KOPT-K1 (cell line): Measurements from ENCODE around the gene SHISA3.
"Not testable (repeated sequence)": the region's sequence is repeated elsewhere in the genome, so short reads cannot be mapped to it uniquely, and the experiment has no call there.

Experiments used
- H3K27ac ChIP-seq: fragments of 200-600 bp; sonication (generic); 2 replicates; pipeline ENCODE4 v1.5.1; 2016; ENCODE audit warnings: antibody characterized with exemption, mild to moderate bottlenecking, low read depth, low read length; ENCODE audit not compliant: poor library complexity, severe bottlenecking
- H3K36me3 ChIP-seq: fragments of 200-600 bp; sonication (generic); 2 replicates; pipeline ENCODE4 v1.5.1; 2017; ENCODE audit warnings: antibody characterized with exemption, mild to moderate bottlenecking, low read length, moderate library complexity; ENCODE audit not compliant: insufficient read depth
- H3K9me3 ChIP-seq: fragments of 200-600 bp; sonication (generic); 2 replicates; pipeline ENCODE4 v1.5.1; 2017; ENCODE audit warnings: antibody characterized with exemption, low read length, mild to moderate bottlenecking; ENCODE audit not compliant: insufficient read depth, poor library complexity, severe bottlenecking

The SHISA3 gene

GRCh38 chr4:42371305-42372252, 25.7 kb upstream of the SHISA3 start:
- Histone ChIP-seq H3K27ac (no peak overlapping the region), H3K9me3 (no peaks in the 10 kb centered on the region), H3K36me3 (no peaks in the 10 kb centered on the region)

GRCh38 chr4:42372303-42372702, 25.0 kb upstream of the SHISA3 start:
- H3K27ac ChIP-seq, H3K9me3 ChIP-seq, H3K36me3 ChIP-seq: not testable (repeated sequence)

- no peaks in the 10 kb centered on the region for H3K9me3 ChIP-seq
- H3K36me3 ChIP-seq, result no peaks in the 10 kb centered on the region
- H3K27ac ChIP-seq, result no peak overlapping the region
Observed at GRCh38 chr4:42377497-42377896, 19.8 kb upstream of the SHISA3 start.

GRCh38 chr4:42381666-42382065, 15.6 kb upstream of the SHISA3 start:
- no peaks in the 10 kb centered on the region for H3K36me3 ChIP-seq
- H3K27ac ChIP-seq, result no peak overlapping the region
- H3K9me3 ChIP-seq, result no peaks in the 10 kb centered on the region

GRCh38 chr4:42385516-42385915, 11.8 kb upstream of the SHISA3 start:
- no peaks in the 10 kb centered on the region for H3K9me3 ChIP-seq
- no peak overlapping the region for H3K27ac ChIP-seq
- no peaks in the 10 kb centered on the region for H3K36me3 ChIP-seq

GRCh38 chr4:42390622-42391354, 6.5 kb upstream of the SHISA3 start:
- H3K27ac ChIP-seq, result no peak overlapping the region
- no peaks in the 10 kb centered on the region for H3K9me3 ChIP-seq
- no peaks in the 10 kb centered on the region for H3K36me3 ChIP-seq

- Histone ChIP-seq H3K36me3 (no peaks in the 10 kb centered on the region), H3K27ac (no peak overlapping the region)
Observed at GRCh38 chr4:42391355-42391664, 6.0 kb upstream of the SHISA3 start.

GRCh38 chr4:42391981-42392380, 5.3 kb upstream of the SHISA3 start:
- Histone ChIP-seq H3K9me3 (peaks cover 7% of the 10 kb centered on the region), H3K27ac (no peak overlapping the region), H3K36me3 (no peaks in the 10 kb centered on the region)

More at GRCh38 chr4:42391355-42391664, 6.0 kb upstream of the SHISA3 start:
- H3K9me3 ChIP-seq, result peaks cover 1% of the 10 kb centered on the region

- H3K27ac ChIP-seq, result no peak overlapping the region
- H3K36me3 ChIP-seq, result no peaks in the 10 kb centered on the region
- peaks cover 12% of the 10 kb centered on the region for H3K9me3 ChIP-seq
Observed at GRCh38 chr4:42392436-42392835, 4.9 kb upstream of the SHISA3 start.

- H3K27ac ChIP-seq, result no peak overlapping the region
- H3K36me3 ChIP-seq, result no peaks in the 10 kb centered on the region
- H3K9me3 ChIP-seq, result peaks cover 32% of the 10 kb centered on the region
Observed at GRCh38 chr4:42395595-42395994, 1.7 kb upstream of the SHISA3 start.

GRCh38 chr4:42396361-42396751, 932 bp upstream of the SHISA3 start:
- Histone ChIP-seq H3K9me3 (peaks cover 32% of the 10 kb centered on the region), H3K27ac (no peak overlapping the region), H3K36me3 (no peaks in the 10 kb centered on the region)

GRCh38 chr4:42397635-42398170, 415 bp downstream of the SHISA3 start:
- Histone ChIP-seq H3K36me3 (no peaks in the 10 kb centered on the region), H3K27ac (no peak overlapping the region), H3K9me3 (peaks cover 32% of the 10 kb centered on the region)

GRCh38 chr4:42398171-42398870, 1.0 kb downstream of the SHISA3 start:
- H3K36me3 ChIP-seq, result no peaks in the 10 kb centered on the region
- H3K27ac ChIP-seq, result no peak overlapping the region

GRCh38 chr4:42398871-42399331, 1.6 kb downstream of the SHISA3 start:
- H3K9me3 ChIP-seq, result peaks cover 32% of the 10 kb centered on the region
- H3K36me3 ChIP-seq, result no peaks in the 10 kb centered on the region
- no peak overlapping the region for H3K27ac ChIP-seq

More at GRCh38 chr4:42398171-42398870, 1.0 kb downstream of the SHISA3 start:
- H3K9me3 ChIP-seq, result peaks cover 32% of the 10 kb centered on the region

GRCh38 chr4:42399393-42399792, 2.1 kb downstream of the SHISA3 start:
- no peak overlapping the region for H3K27ac ChIP-seq
- no peaks in the 10 kb centered on the region for H3K36me3 ChIP-seq
- peaks cover 32% of the 10 kb centered on the region for H3K9me3 ChIP-seq
